Measurements from ENCODE around the gene MATN4. TPM values are rescaled to one million over a fixed set of nuclear protein-coding genes. Genes with fewer than 3 reads are reported as not detected.

MATN4 gene
- total RNA-seq, 1 donor from 2014 or later = not detected

DNA sequence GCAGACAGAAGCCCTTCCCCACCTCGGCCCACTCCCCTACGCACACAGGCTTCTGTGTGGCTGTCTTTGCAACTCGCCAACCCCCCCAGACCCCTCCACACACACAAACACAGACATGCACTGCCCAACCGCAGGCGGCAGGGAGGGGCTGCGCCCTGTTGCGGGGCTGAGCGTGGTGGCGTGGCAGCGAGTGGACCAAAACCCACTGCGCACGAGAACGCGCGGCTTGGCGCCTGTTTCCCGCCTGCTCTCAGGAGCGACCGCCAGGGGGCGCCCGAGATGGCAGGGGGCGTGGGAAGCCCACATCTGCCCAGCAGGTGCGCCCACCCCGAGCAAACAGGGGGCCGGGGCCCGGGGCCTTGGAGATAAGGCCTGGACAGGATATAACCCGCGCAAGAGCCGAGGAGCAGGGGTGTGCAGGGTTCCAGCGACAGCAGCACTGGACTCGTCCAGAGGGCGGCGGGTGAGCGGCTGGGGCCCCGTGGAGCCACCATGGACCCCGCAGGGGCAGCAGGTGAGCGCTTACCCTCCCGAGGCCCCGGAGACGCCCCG, 1.6 kb downstream of the MATN4 start, which contains the start of gene RBPJL:
Gene RBPJL (plus strand): TSS at position 410 of the 552 bp plus-strand sequence. CDS start 83 bp downstream, at position 493.
- ChIA-PET CTCF (no interaction called here), POLR2A (no interaction called here)
- DNase-seq (peak; percentile 44), ATAC-seq (ENCODE audit: low read depth) (no peak)
- H3K4me3 Mint-ChIP-seq = no peak within 1 kb of the TSS
- intact Hi-C loops (cut with micrococcal nuclease) = loop anchor here (1.0 kb wide), 1 partner anchor 465 kb away; no protein-coding TSS in a partner anchor
- no peak within 1 kb of the TSS for H3K27ac Mint-ChIP-seq
- peaks cover 47% of the 10 kb centered on the region for H3K27me3 Mint-ChIP-seq
- peaks cover 8% of the 10 kb centered on the region for H3K4me1 Mint-ChIP-seq
- H3K36me3 Mint-ChIP-seq (ENCODE audit: low read depth) = no peaks in the 10 kb centered on the region
- H3K9me3 Mint-ChIP-seq = no peaks in the 10 kb centered on the region
- TF ChIP-seq, protein P1, sequence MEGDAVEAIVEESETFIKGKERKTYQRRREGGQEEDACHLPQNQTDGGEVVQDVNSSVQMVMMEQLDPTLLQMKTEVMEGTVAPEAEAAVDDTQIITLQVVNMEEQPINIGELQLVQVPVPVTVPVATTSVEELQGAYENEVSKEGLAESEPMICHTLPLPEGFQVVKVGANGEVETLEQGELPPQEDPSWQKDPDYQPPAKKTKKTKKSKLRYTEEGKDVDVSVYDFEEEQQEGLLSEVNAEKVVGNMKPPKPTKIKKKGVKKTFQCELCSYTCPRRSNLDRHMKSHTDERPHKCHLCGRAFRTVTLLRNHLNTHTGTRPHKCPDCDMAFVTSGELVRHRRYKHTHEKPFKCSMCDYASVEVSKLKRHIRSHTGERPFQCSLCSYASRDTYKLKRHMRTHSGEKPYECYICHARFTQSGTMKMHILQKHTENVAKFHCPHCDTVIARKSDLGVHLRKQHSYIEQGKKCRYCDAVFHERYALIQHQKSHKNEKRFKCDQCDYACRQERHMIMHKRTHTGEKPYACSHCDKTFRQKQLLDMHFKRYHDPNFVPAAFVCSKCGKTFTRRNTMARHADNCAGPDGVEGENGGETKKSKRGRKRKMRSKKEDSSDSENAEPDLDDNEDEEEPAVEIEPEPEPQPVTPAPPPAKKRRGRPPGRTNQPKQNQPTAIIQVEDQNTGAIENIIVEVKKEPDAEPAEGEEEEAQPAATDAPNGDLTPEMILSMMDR (IDR thresholded peaks at IDR 0.05) = peak; percentile 32

DNA sequence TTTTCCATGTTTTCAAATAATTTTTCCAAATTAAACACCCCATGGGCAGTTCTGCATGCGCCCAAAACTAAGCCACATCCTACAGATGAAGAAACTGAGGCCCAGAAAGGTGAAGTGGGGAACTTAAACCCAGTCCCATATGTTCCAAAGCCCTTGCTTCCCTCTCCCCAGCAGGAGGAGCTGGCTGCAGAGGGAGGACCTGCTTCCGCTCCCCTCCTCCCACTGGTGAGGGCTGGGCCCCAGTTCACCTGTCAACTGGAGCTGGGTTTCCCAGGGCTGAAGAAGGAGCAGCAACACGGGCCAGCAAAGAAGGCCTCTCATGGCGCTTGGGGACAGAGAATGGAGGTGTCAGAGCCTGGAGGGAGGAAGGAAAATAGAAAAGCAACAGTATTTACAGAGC, 2.8 kb downstream of the MATN4 start:
- peaks cover 42% of the 10 kb centered on the region for H3K27me3 Mint-ChIP-seq
- H3K36me3 Mint-ChIP-seq (ENCODE audit: low read depth) = no peaks in the 10 kb centered on the region
- H3K4me1 Mint-ChIP-seq = peaks cover 3% of the 10 kb centered on the region
- no peak overlapping the region for H3K4me3 Mint-ChIP-seq
- ChIA-PET POLR2A (interaction anchor here (0.7 kb wide), 1 partner anchor 14 kb away, joined by 7 read pairs; no protein-coding TSS in a partner anchor), CTCF (interaction anchor here (1.0 to 4.2 kb wide), 3 partner anchors 13 to 466 kb away, joined by 5 to 45 read pairs (median 6); no protein-coding TSS in a partner anchor)
- H3K9me3 Mint-ChIP-seq = no peaks in the 10 kb centered on the region
- intact Hi-C loops (cut with micrococcal nuclease) = no loop called here
- TF ChIP-seq, protein P1 (IDR thresholded peaks at IDR 0.05) = no peak
- ATAC-seq (ENCODE audit: low read depth) (no peak), DNase-seq (no peak)
- H3K27ac Mint-ChIP-seq = no peak overlapping the region

DNA sequence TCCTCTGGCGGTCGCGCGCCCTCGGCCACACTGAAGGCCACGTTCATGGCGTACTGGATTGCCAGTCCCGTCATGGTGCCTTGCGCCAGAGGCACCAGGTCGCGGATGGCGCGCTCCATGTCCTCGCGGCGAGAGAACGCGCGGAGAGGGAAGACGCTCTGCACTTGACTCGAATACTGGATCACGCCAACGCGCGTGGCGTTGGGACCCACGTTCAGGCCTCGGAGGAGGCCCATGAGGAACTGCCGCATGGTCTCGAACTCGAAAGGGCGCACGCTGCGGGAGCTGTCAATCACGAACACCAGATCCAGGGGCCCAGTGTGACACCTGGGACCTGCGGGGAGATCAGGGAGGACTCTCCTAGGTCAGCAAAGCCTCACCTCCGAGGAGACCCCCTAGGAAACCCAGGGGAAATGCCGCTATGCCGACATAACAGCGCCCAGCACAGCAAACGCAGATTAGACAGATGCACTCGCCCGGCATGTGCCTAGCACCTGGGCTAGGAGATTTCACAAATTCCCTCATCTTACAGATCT, 3.6 kb downstream of the MATN4 start:
- H3K4me1 Mint-ChIP-seq = peaks cover 3% of the 10 kb centered on the region
- POLR2A ChIA-PET = no interaction called here
- no peak overlapping the region for H3K4me3 Mint-ChIP-seq
- H3K27ac Mint-ChIP-seq = no peak overlapping the region
- ATAC-seq (ENCODE audit: low read depth) (no peak), DNase-seq (no peak)
- CTCF ChIA-PET = interaction anchor here (1.0 to 4.2 kb wide), 3 partner anchors 12 to 467 kb away, joined by 5 to 45 read pairs (median 6); no protein-coding TSS in a partner anchor
- no peaks in the 10 kb centered on the region for H3K9me3 Mint-ChIP-seq
- H3K27me3 Mint-ChIP-seq = peaks cover 42% of the 10 kb centered on the region
- intact Hi-C loops (cut with micrococcal nuclease) = no loop called here
- H3K36me3 Mint-ChIP-seq (ENCODE audit: low read depth) = no peaks in the 10 kb centered on the region
- TF ChIP-seq, protein P1 (IDR thresholded peaks at IDR 0.05) = no peak

DNA sequence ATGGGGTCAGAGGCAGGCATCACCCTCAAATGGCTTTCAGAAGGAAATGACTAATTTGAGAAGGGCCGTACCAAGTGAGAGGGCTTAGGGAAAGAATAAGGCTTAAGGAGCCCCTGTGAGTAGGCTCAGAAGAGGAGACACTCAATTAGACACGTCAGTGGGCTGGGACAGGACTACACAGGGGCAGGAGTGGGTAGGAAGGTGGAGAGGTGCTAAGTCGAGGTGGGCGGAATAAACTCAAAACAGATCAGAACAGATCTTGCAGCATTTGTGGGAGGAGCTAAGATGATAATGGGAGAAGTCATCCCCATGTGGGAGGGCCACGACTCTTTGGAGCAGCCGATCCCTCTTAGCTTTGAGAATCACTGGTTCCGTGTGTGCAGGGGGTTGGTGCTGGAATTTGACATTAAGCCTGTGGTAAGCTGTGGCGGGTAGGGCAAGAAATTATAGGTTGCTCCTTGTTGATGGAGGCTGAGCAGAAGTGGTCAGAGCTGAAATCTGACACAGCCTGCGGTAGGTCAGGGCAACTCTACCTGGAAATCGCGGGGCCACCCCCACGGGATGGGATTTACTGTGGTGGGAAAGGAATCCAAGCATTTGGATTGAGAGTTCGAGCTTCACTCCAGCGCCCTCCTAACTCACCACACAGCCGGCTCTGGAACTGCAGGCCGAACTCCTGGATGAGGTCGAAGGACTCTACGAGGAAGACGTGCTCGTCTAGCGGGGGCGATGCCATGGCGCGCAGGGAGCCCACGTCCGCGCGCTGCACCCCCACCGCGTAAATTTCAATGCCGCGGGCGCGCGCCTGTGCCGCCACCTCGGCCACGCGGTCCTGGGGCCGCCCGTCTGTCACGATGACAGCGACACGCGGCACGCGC, 4.3 kb downstream of the MATN4 start:
- no peak overlapping the region for H3K4me3 Mint-ChIP-seq
- H3K27ac Mint-ChIP-seq = no peak overlapping the region
- H3K36me3 Mint-ChIP-seq (ENCODE audit: low read depth) = no peaks in the 10 kb centered on the region
- no peaks in the 10 kb centered on the region for H3K9me3 Mint-ChIP-seq
- H3K4me1 Mint-ChIP-seq = peaks cover 3% of the 10 kb centered on the region
- no peak for DNase-seq
- TF ChIP-seq, protein P1 (IDR thresholded peaks at IDR 0.05) = no peak
- ChIA-PET POLR2A (no interaction called here), CTCF (interaction anchor here (0.7 to 4.2 kb wide), 3 partner anchors 8 to 467 kb away, joined by 3 to 45 read pairs (median 10); no protein-coding TSS in a partner anchor)
- H3K27me3 Mint-ChIP-seq = peaks cover 41% of the 10 kb centered on the region
- no peak for ATAC-seq (ENCODE audit: low read depth)
- intact Hi-C loops (cut with micrococcal nuclease) = no loop called here
